Activated CD4-positive, alpha-beta memory T cell treated with anti-CD3 and anti-CD28 coated beads for 36 hours (primary cell): Measurements from ENCODE around the gene NELL1. TPM values are rescaled to one million over a fixed set of nuclear protein-coding genes. Genes with fewer than 3 reads are reported as not detected.
A peak's percentile ranks its signal among the peaks of the same experiment; 100 is the strongest.

Experiments
- CTCF ChIA-PET: fragments of 350-600 bp; sonication (Branson Sonifier 250); formaldehyde crosslinking; loops from one replicate; lab custom pipeline; 2021; ENCODE audit warnings: antibody characterized with exemption, inconsistent platforms; lab: Charles Lee
- POLR2A ChIA-PET: fragments of 350-600 bp; sonication (Branson Sonifier 250); formaldehyde crosslinking; loops from one replicate; lab custom pipeline; 2021; ENCODE audit warnings: antibody characterized with exemption; lab: Charles Lee
- DNase-seq: peaks from one replicate; pipeline ENCODE4 v3.0.0-alpha.2; 2020
- H3K27ac Mint-ChIP-seq: one replicate; pipeline ENCODE4 v1.8.0; 2021; ENCODE audit warnings: mixed read lengths
- H3K27me3 Mint-ChIP-seq: one replicate; pipeline ENCODE4 v1.8.0; 2021; ENCODE audit warnings: mixed read lengths
- H3K36me3 Mint-ChIP-seq: one replicate; pipeline ENCODE4 v1.8.0; 2021; ENCODE audit warnings: mixed read lengths
- H3K4me1 Mint-ChIP-seq: one replicate; pipeline ENCODE4 v1.8.0; 2021; ENCODE audit warnings: low read depth, mixed read lengths
- H3K4me3 Mint-ChIP-seq: one replicate; pipeline ENCODE4 v1.8.0; 2021; ENCODE audit warnings: mild to moderate bottlenecking, mixed read lengths
- H3K9me3 Mint-ChIP-seq: one replicate; pipeline ENCODE4 v1.8.0; 2021; ENCODE audit warnings: mixed read lengths
- intact Hi-C: fragments of 100-400 bp; cut with micrococcal nuclease; formaldehyde crosslinking; loops from one replicate; pipeline ENCODE4 v1.15.1; 2023
- total RNA-seq, 2 experiments: library from RNA; stranded (reverse); gene quantifications; one replicate each; pipeline ENCODE4 v1.2.3, GENCODE V29; 2021

The NELL1 gene
- total RNA-seq, 2 experiments from 2014 or later: not detected

- intact Hi-C loops: no loop called here
- Mint-ChIP-seq H3K4me3 (no peak overlapping the region), H3K27me3 (no peaks in the 10 kb centered on the region), H3K9me3 (peaks cover 6% of the 10 kb centered on the region), H3K36me3 (no peaks in the 10 kb centered on the region), H3K4me1 (no peaks in the 10 kb centered on the region), H3K27ac (no peak overlapping the region)
- POLR2A ChIA-PET: no interaction called here
- no peak for DNase-seq
- CTCF ChIA-PET: no interaction called here
These were observed 807.2 kb downstream of the NELL1 start for GRCh38 chr11:21476588-21476987.

GRCh38 chr11:21480240-21480639 lies 810.9 kb downstream of the NELL1 start:
- Mint-ChIP-seq H3K4me3 (no peak overlapping the region), H3K27ac (no peak overlapping the region), H3K9me3 (peaks cover 10% of the 10 kb centered on the region), H3K4me1 (no peaks in the 10 kb centered on the region), H3K27me3 (no peaks in the 10 kb centered on the region), H3K36me3 (no peaks in the 10 kb centered on the region)
- ChIA-PET CTCF (no interaction called here), POLR2A (no interaction called here)
- no peak for DNase-seq
- intact Hi-C loops: no loop called here

- no peak overlapping the region for H3K27ac Mint-ChIP-seq
- H3K27me3 Mint-ChIP-seq: no peaks in the 10 kb centered on the region
- DNase-seq: no peak
- POLR2A ChIA-PET: no interaction called here
- H3K4me3 Mint-ChIP-seq: no peak overlapping the region
- H3K4me1 Mint-ChIP-seq: no peaks in the 10 kb centered on the region
- intact Hi-C loops: no loop called here
- CTCF ChIA-PET: no interaction called here
- H3K9me3 Mint-ChIP-seq: peaks cover 14% of the 10 kb centered on the region
- no peaks in the 10 kb centered on the region for H3K36me3 Mint-ChIP-seq
These were observed 811.9 kb downstream of the NELL1 start for GRCh38 chr11:21481255-21481654.

- no peaks in the 10 kb centered on the region for H3K36me3 Mint-ChIP-seq
- no peak overlapping the region for H3K4me3 Mint-ChIP-seq
- peaks cover 27% of the 10 kb centered on the region for H3K9me3 Mint-ChIP-seq
These were observed 814.7 kb downstream of the NELL1 start for GRCh38 chr11:21484039-21484438.

GRCh38 chr11:21485006-21485405 lies 815.6 kb downstream of the NELL1 start:
- intact Hi-C loops: no loop called here
- no peak overlapping the region for H3K4me3 Mint-ChIP-seq
- peaks cover 34% of the 10 kb centered on the region for H3K9me3 Mint-ChIP-seq
- CTCF ChIA-PET: no interaction called here
- no peak for DNase-seq
- no peaks in the 10 kb centered on the region for H3K4me1 Mint-ChIP-seq
- no peaks in the 10 kb centered on the region for H3K27me3 Mint-ChIP-seq
- POLR2A ChIA-PET: no interaction called here
- H3K36me3 Mint-ChIP-seq: no peaks in the 10 kb centered on the region
- H3K27ac Mint-ChIP-seq: no peak overlapping the region

More at GRCh38 chr11:21484039-21484438, 814.7 kb downstream of the NELL1 start:
- no peak for DNase-seq
- intact Hi-C loops: no loop called here
- Mint-ChIP-seq H3K27ac (no peak overlapping the region), H3K4me1 (no peaks in the 10 kb centered on the region), H3K27me3 (no peaks in the 10 kb centered on the region)
- POLR2A ChIA-PET: no interaction called here
- CTCF ChIA-PET: no interaction called here

- CTCF ChIA-PET: no interaction called here
- no peaks in the 10 kb centered on the region for H3K36me3 Mint-ChIP-seq
- no peaks in the 10 kb centered on the region for H3K27me3 Mint-ChIP-seq
- POLR2A ChIA-PET: no interaction called here
- H3K9me3 Mint-ChIP-seq: peaks cover 35% of the 10 kb centered on the region
- no peaks in the 10 kb centered on the region for H3K4me1 Mint-ChIP-seq
- no peak overlapping the region for H3K27ac Mint-ChIP-seq
- no peak overlapping the region for H3K4me3 Mint-ChIP-seq
- intact Hi-C loops: no loop called here
- DNase-seq: no peak
These were observed 816.0 kb downstream of the NELL1 start for GRCh38 chr11:21485426-21485825.

GRCh38 chr11:21489416-21490115 lies 820.2 kb downstream of the NELL1 start:
- no peaks in the 10 kb centered on the region for H3K36me3 Mint-ChIP-seq
- H3K27me3 Mint-ChIP-seq: no peaks in the 10 kb centered on the region
- ChIA-PET POLR2A (no interaction called here), CTCF (no interaction called here)
- intact Hi-C loops: no loop called here
- DNase-seq: no peak
- H3K27ac Mint-ChIP-seq: no peak overlapping the region
- H3K4me1 Mint-ChIP-seq: no peaks in the 10 kb centered on the region
- H3K4me3 Mint-ChIP-seq: no peak overlapping the region
- peaks cover 42% of the 10 kb centered on the region for H3K9me3 Mint-ChIP-seq

GRCh38 chr11:21492931-21493330 lies 823.5 kb downstream of the NELL1 start:
- ChIA-PET POLR2A (no interaction called here), CTCF (no interaction called here)
- Mint-ChIP-seq H3K27me3 (no peaks in the 10 kb centered on the region), H3K9me3 (peaks cover 26% of the 10 kb centered on the region), H3K4me3 (no peak overlapping the region), H3K36me3 (no peaks in the 10 kb centered on the region), H3K4me1 (no peaks in the 10 kb centered on the region), H3K27ac (no peak overlapping the region)
- intact Hi-C loops: no loop called here
- no peak for DNase-seq

- POLR2A ChIA-PET: no interaction called here
- no peaks in the 10 kb centered on the region for H3K4me1 Mint-ChIP-seq
- peaks cover 13% of the 10 kb centered on the region for H3K9me3 Mint-ChIP-seq
- no peak overlapping the region for H3K4me3 Mint-ChIP-seq
- no peak overlapping the region for H3K27ac Mint-ChIP-seq
- H3K36me3 Mint-ChIP-seq: no peaks in the 10 kb centered on the region
- H3K27me3 Mint-ChIP-seq: no peaks in the 10 kb centered on the region
- DNase-seq: no peak
- intact Hi-C loops: no loop called here
- CTCF ChIA-PET: no interaction called here
These were observed 825.6 kb downstream of the NELL1 start for GRCh38 chr11:21494946-21495345.

- ChIA-PET CTCF (no interaction called here), POLR2A (no interaction called here)
- intact Hi-C loops: no loop called here
- H3K4me1 Mint-ChIP-seq: no peaks in the 10 kb centered on the region
- no peak for DNase-seq
- no peak overlapping the region for H3K27ac Mint-ChIP-seq
- H3K9me3 Mint-ChIP-seq: peaks cover 7% of the 10 kb centered on the region
- no peaks in the 10 kb centered on the region for H3K36me3 Mint-ChIP-seq
- H3K27me3 Mint-ChIP-seq: no peaks in the 10 kb centered on the region
- no peak overlapping the region for H3K4me3 Mint-ChIP-seq
These were observed 826.5 kb downstream of the NELL1 start for GRCh38 chr11:21495879-21496278.

GRCh38 chr11:21501245-21501644 lies 831.9 kb downstream of the NELL1 start:
- POLR2A ChIA-PET: no interaction called here
- intact Hi-C loops: no loop called here
- H3K27me3 Mint-ChIP-seq: no peaks in the 10 kb centered on the region
- no peaks in the 10 kb centered on the region for H3K4me1 Mint-ChIP-seq
- DNase-seq: no peak
- H3K27ac Mint-ChIP-seq: no peak overlapping the region
- H3K36me3 Mint-ChIP-seq: no peaks in the 10 kb centered on the region
- H3K4me3 Mint-ChIP-seq: no peak overlapping the region
- CTCF ChIA-PET: no interaction called here
- H3K9me3 Mint-ChIP-seq: peaks cover 4% of the 10 kb centered on the region

GRCh38 chr11:21505070-21505469 lies 835.7 kb downstream of the NELL1 start:
- DNase-seq: no peak
- H3K27me3 Mint-ChIP-seq: no peaks in the 10 kb centered on the region
- no peaks in the 10 kb centered on the region for H3K36me3 Mint-ChIP-seq
- H3K27ac Mint-ChIP-seq: no peak overlapping the region
- intact Hi-C loops: no loop called here
- POLR2A ChIA-PET: no interaction called here
- no peak overlapping the region for H3K4me3 Mint-ChIP-seq
- peaks cover 2% of the 10 kb centered on the region for H3K9me3 Mint-ChIP-seq
- CTCF ChIA-PET: no interaction called here
- no peaks in the 10 kb centered on the region for H3K4me1 Mint-ChIP-seq

GRCh38 chr11:21511835-21512440 lies 842.6 kb downstream of the NELL1 start:
- H3K36me3 Mint-ChIP-seq: no peaks in the 10 kb centered on the region
- ChIA-PET POLR2A (no interaction called here), CTCF (interaction anchor here (1.0 to 1.9 kb wide), 3 partner anchors 34 to 1384 kb away, joined by 3 to 5 read pairs (median 3); no protein-coding TSS in a partner anchor)
- peaks cover 5% of the 10 kb centered on the region for H3K9me3 Mint-ChIP-seq
- H3K27me3 Mint-ChIP-seq: no peaks in the 10 kb centered on the region
- intact Hi-C loops: loop anchor here (5.0 kb wide), 1 partner anchor 865 kb away; no protein-coding TSS in a partner anchor
- peak; percentile 30 for DNase-seq
- H3K27ac Mint-ChIP-seq: no peak overlapping the region
- H3K4me1 Mint-ChIP-seq: no peaks in the 10 kb centered on the region
- H3K4me3 Mint-ChIP-seq: no peak overlapping the region
